ENCODE data around the gene ATP8A2.
"Not testable (repeated sequence)": the region's sequence is repeated elsewhere in the genome, so short reads cannot be mapped to it uniquely, and the experiment has no call there.

ATP8A2 gene

GRCh38 chr13:25354377-25354776 lies 17.4 kb upstream of the ATP8A2 start:
- Histone ChIP-seq H3K4me3 (ENCODE audit: insufficient read depth, low read depth, low read length) (no peak overlapping the region), H3K27me3 (ENCODE audit: control insufficient read depth, insufficient read depth, low read length, poor library complexity, severe bottlenecking) (no peaks in the 10 kb centered on the region), H3K36me3 (ENCODE audit: control insufficient read depth, insufficient read depth, low read length) (no peaks in the 10 kb centered on the region), H3K27ac (ENCODE audit: insufficient read depth, low read depth, low read length, poor library complexity, severe bottlenecking) (no peak overlapping the region), H3K9me3 (ENCODE audit: control insufficient read depth, low read length) (no peaks in the 10 kb centered on the region), H3K4me1 (ENCODE audit: control insufficient read depth, insufficient read depth, low read length) (no peaks in the 10 kb centered on the region)
- WGBS, 2 experiments = 89 to 93% methylated on average over 6 of the region's 6 CpGs

GRCh38 chr13:25360443-25360842 lies 11.3 kb upstream of the ATP8A2 start:
- not testable (repeated sequence) for H3K27me3 ChIP-seq (ENCODE audit: control insufficient read depth, insufficient read depth, low read length, poor library complexity, severe bottlenecking); H3K27ac ChIP-seq (ENCODE audit: insufficient read depth, low read depth, low read length, poor library complexity, severe bottlenecking); H3K9me3 ChIP-seq (ENCODE audit: control insufficient read depth, low read length); H3K4me3 ChIP-seq (ENCODE audit: insufficient read depth, low read depth, low read length); H3K4me1 ChIP-seq (ENCODE audit: control insufficient read depth, insufficient read depth, low read length); H3K36me3 ChIP-seq (ENCODE audit: control insufficient read depth, insufficient read depth, low read length)
- WGBS, 2 experiments = 84 to 91% methylated on average over 5 of the region's 6 CpGs

- H3K4me1 ChIP-seq (ENCODE audit: control insufficient read depth, insufficient read depth, low read length) = no peaks in the 10 kb centered on the region
- no peak overlapping the region for H3K27ac ChIP-seq (ENCODE audit: insufficient read depth, low read depth, low read length, poor library complexity, severe bottlenecking)
- H3K4me3 ChIP-seq (ENCODE audit: insufficient read depth, low read depth, low read length) = no peak overlapping the region
- no peaks in the 10 kb centered on the region for H3K9me3 ChIP-seq (ENCODE audit: control insufficient read depth, low read length)
- WGBS, 2 experiments = 93 to 96% methylated on average over 32 of the region's 32 CpGs
- H3K27me3 ChIP-seq (ENCODE audit: control insufficient read depth, insufficient read depth, low read length, poor library complexity, severe bottlenecking) = peaks cover 21% of the 10 kb centered on the region
- H3K36me3 ChIP-seq (ENCODE audit: control insufficient read depth, insufficient read depth, low read length) = no peaks in the 10 kb centered on the region
Measured at GRCh38 chr13:25365720-25366235, 6.0 kb upstream of the ATP8A2 start.

GRCh38 chr13:25371158-25371874 lies 458 bp upstream of the ATP8A2 start:
- WGBS, 2 experiments = 50% methylated on average over 20 of the region's 20 CpGs
- Histone ChIP-seq H3K9me3 (ENCODE audit: control insufficient read depth, low read length) (no peaks in the 10 kb centered on the region), H3K27me3 (ENCODE audit: control insufficient read depth, insufficient read depth, low read length, poor library complexity, severe bottlenecking) (peaks cover 66% of the 10 kb centered on the region), H3K4me3 (ENCODE audit: insufficient read depth, low read depth, low read length) (peak overlapping the region; percentile 44), H3K4me1 (ENCODE audit: control insufficient read depth, insufficient read depth, low read length) (no peaks in the 10 kb centered on the region), H3K27ac (ENCODE audit: insufficient read depth, low read depth, low read length, poor library complexity, severe bottlenecking) (no peak overlapping the region), H3K36me3 (ENCODE audit: control insufficient read depth, insufficient read depth, low read length) (no peaks in the 10 kb centered on the region)

- peaks cover 66% of the 10 kb centered on the region for H3K27me3 ChIP-seq (ENCODE audit: control insufficient read depth, insufficient read depth, low read length, poor library complexity, severe bottlenecking)
- peak overlapping the region; percentile 44 for H3K4me3 ChIP-seq (ENCODE audit: insufficient read depth, low read depth, low read length)
- no peaks in the 10 kb centered on the region for H3K9me3 ChIP-seq (ENCODE audit: control insufficient read depth, low read length)
- H3K27ac ChIP-seq (ENCODE audit: insufficient read depth, low read depth, low read length, poor library complexity, severe bottlenecking) = no peak overlapping the region
- H3K4me1 ChIP-seq (ENCODE audit: control insufficient read depth, insufficient read depth, low read length) = no peaks in the 10 kb centered on the region
- no peaks in the 10 kb centered on the region for H3K36me3 ChIP-seq (ENCODE audit: control insufficient read depth, insufficient read depth, low read length)
- 23% methylated on average over 82 of the region's 82 CpGs for WGBS, 2 experiments
Measured at GRCh38 chr13:25372284-25373081, 709 bp downstream of the ATP8A2 start.

- WGBS, 2 experiments = 51 to 57% methylated on average over 9 of the region's 9 CpGs
- no peaks in the 10 kb centered on the region for H3K36me3 ChIP-seq (ENCODE audit: control insufficient read depth, insufficient read depth, low read length)
- no peak overlapping the region for H3K27ac ChIP-seq (ENCODE audit: insufficient read depth, low read depth, low read length, poor library complexity, severe bottlenecking)
- H3K9me3 ChIP-seq (ENCODE audit: control insufficient read depth, low read length) = no peaks in the 10 kb centered on the region
- peaks cover 44% of the 10 kb centered on the region for H3K27me3 ChIP-seq (ENCODE audit: control insufficient read depth, insufficient read depth, low read length, poor library complexity, severe bottlenecking)
- no peaks in the 10 kb centered on the region for H3K4me1 ChIP-seq (ENCODE audit: control insufficient read depth, insufficient read depth, low read length)
- H3K4me3 ChIP-seq (ENCODE audit: insufficient read depth, low read depth, low read length) = no peak overlapping the region
Measured at GRCh38 chr13:25375727-25376358, 4.1 kb downstream of the ATP8A2 start.

GRCh38 chr13:25377244-25377962 lies 5.6 kb downstream of the ATP8A2 start:
- H3K4me3 ChIP-seq (ENCODE audit: insufficient read depth, low read depth, low read length) = no peak overlapping the region
- WGBS, 2 experiments = 92 to 93% methylated on average over 7 of the region's 7 CpGs

GRCh38 chr13:25378528-25378927 lies 6.8 kb downstream of the ATP8A2 start:
- H3K4me3 ChIP-seq (ENCODE audit: insufficient read depth, low read depth, low read length) = no peak overlapping the region
- no peaks in the 10 kb centered on the region for H3K9me3 ChIP-seq (ENCODE audit: control insufficient read depth, low read length)
- H3K4me1 ChIP-seq (ENCODE audit: control insufficient read depth, insufficient read depth, low read length) = no peaks in the 10 kb centered on the region
- no peaks in the 10 kb centered on the region for H3K36me3 ChIP-seq (ENCODE audit: control insufficient read depth, insufficient read depth, low read length)
- WGBS, 2 experiments = 85 to 90% methylated on average over 3 of the region's 5 CpGs
- peaks cover 18% of the 10 kb centered on the region for H3K27me3 ChIP-seq (ENCODE audit: control insufficient read depth, insufficient read depth, low read length, poor library complexity, severe bottlenecking)
- H3K27ac ChIP-seq (ENCODE audit: insufficient read depth, low read depth, low read length, poor library complexity, severe bottlenecking) = no peak overlapping the region

More at GRCh38 chr13:25377244-25377962, 5.6 kb downstream of the ATP8A2 start:
- Histone ChIP-seq H3K36me3 (ENCODE audit: control insufficient read depth, insufficient read depth, low read length) (no peaks in the 10 kb centered on the region), H3K27me3 (ENCODE audit: control insufficient read depth, insufficient read depth, low read length, poor library complexity, severe bottlenecking) (peaks cover 29% of the 10 kb centered on the region), H3K4me1 (ENCODE audit: control insufficient read depth, insufficient read depth, low read length) (no peaks in the 10 kb centered on the region), H3K9me3 (ENCODE audit: control insufficient read depth, low read length) (no peaks in the 10 kb centered on the region), H3K27ac (ENCODE audit: insufficient read depth, low read depth, low read length, poor library complexity, severe bottlenecking) (no peak overlapping the region)

GRCh38 chr13:25379011-25379410 lies 7.2 kb downstream of the ATP8A2 start:
- Histone ChIP-seq H3K4me3 (ENCODE audit: insufficient read depth, low read depth, low read length) (no peak overlapping the region), H3K4me1 (ENCODE audit: control insufficient read depth, insufficient read depth, low read length) (no peaks in the 10 kb centered on the region), H3K27me3 (ENCODE audit: control insufficient read depth, insufficient read depth, low read length, poor library complexity, severe bottlenecking) (peaks cover 13% of the 10 kb centered on the region), H3K9me3 (ENCODE audit: control insufficient read depth, low read length) (no peaks in the 10 kb centered on the region), H3K36me3 (ENCODE audit: control insufficient read depth, insufficient read depth, low read length) (no peaks in the 10 kb centered on the region), H3K27ac (ENCODE audit: insufficient read depth, low read depth, low read length, poor library complexity, severe bottlenecking) (no peak overlapping the region)
- 100% methylated on average over 1 of the region's 1 CpG; no CpG with 5 or more reads in 1 of the 2 experiments for WGBS, 2 experiments

Data from ectodermal cell (in vitro differentiated cells).